Measurements from ENCODE around the gene NAMPT.

GRCh38 chr7:106313456-106313901, 28.7 kb upstream of the NAMPT start:
- TF ChIP-seq CTCF (conservative IDR thresholded peaks at IDR 0.05; ENCODE audit: low read length) (no peak), EZH2phosphoT487 (IDR thresholded peaks at IDR 0.05; ENCODE audit: borderline replicate concordance) (no peak)
